ENCODE measurements around the gene CUBN. TPM values are rescaled to one million over a fixed set of nuclear protein-coding genes. Genes with fewer than 3 reads are reported as not detected.

The CUBN gene
- total RNA-seq, 1 experiment from 2014 or later, result 0.07 TPM

GRCh38 chr10:17143055-17143690 lies 13.6 kb upstream of the CUBN start:
- Histone ChIP-seq H3K4me3 (no peak overlapping the region), H3K4me2 (no peak overlapping the region), H3K36me3 (ENCODE audit: low read depth) (no peaks in the 10 kb centered on the region), H3K79me2 (ENCODE audit: low read depth) (no peaks in the 10 kb centered on the region), H4K20me1 (ENCODE audit: insufficient read depth) (no peaks in the 10 kb centered on the region), H3K4me1 (replicated peaks; ENCODE audit: insufficient read depth) (no peaks in the 10 kb centered on the region), H3K9me3 (ENCODE audit: insufficient read depth, low read depth) (no peaks in the 10 kb centered on the region; the same call in 1 of the 2 replicates), H2AFZ (no peak overlapping the region), H3K27ac (no peak overlapping the region), H3K27me3 (ENCODE audit: insufficient read depth, low read depth) (no peaks in the 10 kb centered on the region), H3K9me2 (ENCODE audit: insufficient read depth) (no peaks in the 10 kb centered on the region), H3F3A (ENCODE audit: insufficient read depth, low read depth) (no peaks in the 10 kb centered on the region)
- CTCF ChIA-PET, result no interaction called here
- TF ChIP-seq CTCF (conservative IDR thresholded peaks at IDR 0.05) (no peak), EZH2 (IDR thresholded peaks at IDR 0.05; ENCODE audit: low read depth) (no peak)
- intact Hi-C loops (cut with micrococcal nuclease; ENCODE audit: unreplicated experiment), result no loop called here
- POLR2A ChIA-PET (ENCODE audit: unreplicated experiment), result no interaction called here
- BruUV-seq (replicated peaks), result no TSS peak
- DNase-seq, result no peak

GRCh38 chr10:17141504-17142229 lies 12.1 kb upstream of the CUBN start:
- Histone ChIP-seq H3K27me3 (ENCODE audit: insufficient read depth, low read depth) (no peaks in the 10 kb centered on the region), H3F3A (ENCODE audit: insufficient read depth, low read depth) (no peaks in the 10 kb centered on the region), H4K20me1 (ENCODE audit: insufficient read depth) (no peaks in the 10 kb centered on the region), H3K4me2 (no peak overlapping the region), H2AFZ (no peak overlapping the region), H3K9me2 (ENCODE audit: insufficient read depth) (no peaks in the 10 kb centered on the region), H3K4me1 (replicated peaks; ENCODE audit: insufficient read depth) (no peaks in the 10 kb centered on the region), H3K79me2 (ENCODE audit: low read depth) (no peaks in the 10 kb centered on the region), H3K36me3 (ENCODE audit: low read depth) (no peaks in the 10 kb centered on the region), H3K4me3 (no peak overlapping the region), H3K9me3 (ENCODE audit: insufficient read depth, low read depth) (no peaks in the 10 kb centered on the region; the same call in 1 of the 2 replicates), H3K27ac (no peak overlapping the region)
- no peak for TF ChIP-seq EZH2 (IDR thresholded peaks at IDR 0.05; ENCODE audit: low read depth)
- no peak for TF ChIP-seq CTCF (conservative IDR thresholded peaks at IDR 0.05)
- no TSS peak for BruUV-seq (replicated peaks)
- no peak for DNase-seq
- ChIA-PET CTCF (no interaction called here), POLR2A (ENCODE audit: unreplicated experiment) (no interaction called here)
- intact Hi-C loops (cut with micrococcal nuclease; ENCODE audit: unreplicated experiment), result no loop called here

- no peak overlapping the region for H3K4me2 ChIP-seq
- no peak for DNase-seq
- no peaks in the 10 kb centered on the region for H3F3A ChIP-seq (ENCODE audit: insufficient read depth, low read depth)
- no peaks in the 10 kb centered on the region for H3K79me2 ChIP-seq (ENCODE audit: low read depth)
- TF ChIP-seq EZH2 (IDR thresholded peaks at IDR 0.05; ENCODE audit: low read depth) (no peak), CTCF (conservative IDR thresholded peaks at IDR 0.05) (no peak)
- no peak overlapping the region for H2AFZ ChIP-seq
- intact Hi-C loops (cut with micrococcal nuclease; ENCODE audit: unreplicated experiment), result no loop called here
- no peaks in the 10 kb centered on the region for H3K4me1 ChIP-seq (replicated peaks; ENCODE audit: insufficient read depth)
- no peaks in the 10 kb centered on the region for H3K36me3 ChIP-seq (ENCODE audit: low read depth)
- POLR2A ChIA-PET (ENCODE audit: unreplicated experiment), result no interaction called here
- H3K27me3 ChIP-seq (ENCODE audit: insufficient read depth, low read depth), result no peaks in the 10 kb centered on the region
- CTCF ChIA-PET, result no interaction called here
- no TSS peak for BruUV-seq (replicated peaks)
- H3K27ac ChIP-seq, result no peak overlapping the region
- H3K4me3 ChIP-seq, result no peak overlapping the region
- no peaks in the 10 kb centered on the region; the same call in 1 of the 2 replicates for H3K9me3 ChIP-seq (ENCODE audit: insufficient read depth, low read depth)
- no peaks in the 10 kb centered on the region for H3K9me2 ChIP-seq (ENCODE audit: insufficient read depth)
- no peaks in the 10 kb centered on the region for H4K20me1 ChIP-seq (ENCODE audit: insufficient read depth)
These were observed 10.8 kb upstream of the CUBN start for GRCh38 chr10:17140386-17140761.
